ENCODE data around the gene SV2B.

SV2B gene

GRCh38 chr15:91209318-91209717, 109.3 kb downstream of the SV2B start:
- no peak for DNase-seq
- Histone ChIP-seq H3K4me1 (no peaks in the 10 kb centered on the region), H3K36me3 (no peaks in the 10 kb centered on the region), H3K9me3 (no peaks in the 10 kb centered on the region), H3K27me3 (peaks cover 12% of the 10 kb centered on the region), H3K4me3 (ENCODE audit: low read depth, low read length) (no peak overlapping the region)
- TF ChIP-seq, protein P1, sequence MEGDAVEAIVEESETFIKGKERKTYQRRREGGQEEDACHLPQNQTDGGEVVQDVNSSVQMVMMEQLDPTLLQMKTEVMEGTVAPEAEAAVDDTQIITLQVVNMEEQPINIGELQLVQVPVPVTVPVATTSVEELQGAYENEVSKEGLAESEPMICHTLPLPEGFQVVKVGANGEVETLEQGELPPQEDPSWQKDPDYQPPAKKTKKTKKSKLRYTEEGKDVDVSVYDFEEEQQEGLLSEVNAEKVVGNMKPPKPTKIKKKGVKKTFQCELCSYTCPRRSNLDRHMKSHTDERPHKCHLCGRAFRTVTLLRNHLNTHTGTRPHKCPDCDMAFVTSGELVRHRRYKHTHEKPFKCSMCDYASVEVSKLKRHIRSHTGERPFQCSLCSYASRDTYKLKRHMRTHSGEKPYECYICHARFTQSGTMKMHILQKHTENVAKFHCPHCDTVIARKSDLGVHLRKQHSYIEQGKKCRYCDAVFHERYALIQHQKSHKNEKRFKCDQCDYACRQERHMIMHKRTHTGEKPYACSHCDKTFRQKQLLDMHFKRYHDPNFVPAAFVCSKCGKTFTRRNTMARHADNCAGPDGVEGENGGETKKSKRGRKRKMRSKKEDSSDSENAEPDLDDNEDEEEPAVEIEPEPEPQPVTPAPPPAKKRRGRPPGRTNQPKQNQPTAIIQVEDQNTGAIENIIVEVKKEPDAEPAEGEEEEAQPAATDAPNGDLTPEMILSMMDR (IDR thresholded peaks at IDR 0.05; ENCODE audit: low read depth, low read length): no peak

DNA sequence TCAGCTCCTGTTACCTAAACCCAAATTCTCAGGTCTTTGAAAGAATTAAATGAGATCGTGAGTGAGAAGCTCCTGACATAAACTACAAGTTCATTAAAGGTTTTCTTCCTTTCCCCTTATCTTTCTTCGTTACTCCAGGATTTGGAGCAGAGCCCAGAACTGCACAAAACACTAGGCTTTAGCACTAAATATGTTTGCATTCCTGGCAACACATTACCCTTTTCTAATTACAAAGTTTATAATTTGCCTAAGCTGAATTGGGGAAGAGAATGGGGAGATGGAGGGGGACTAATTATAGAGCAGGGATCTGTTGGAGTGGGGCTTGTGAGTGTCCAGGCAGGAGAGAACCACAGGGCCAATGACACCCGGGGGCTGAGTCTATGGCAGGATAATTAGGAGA, 109.7 kb downstream of the SV2B start:
- Histone ChIP-seq H3K4me1 (no peaks in the 10 kb centered on the region), H3K36me3 (no peaks in the 10 kb centered on the region), H3K27me3 (peaks cover 10% of the 10 kb centered on the region), H3K9me3 (no peaks in the 10 kb centered on the region), H3K4me3 (ENCODE audit: low read depth, low read length) (no peak overlapping the region)
- TF ChIP-seq, protein P1 (IDR thresholded peaks at IDR 0.05; ENCODE audit: low read depth, low read length): no peak
- DNase-seq: no peak

GRCh38 chr15:91214675-91215590, 114.9 kb downstream of the SV2B start:
- no peaks in the 10 kb centered on the region for H3K4me1 ChIP-seq
- H3K36me3 ChIP-seq: no peaks in the 10 kb centered on the region
- no peaks in the 10 kb centered on the region for H3K9me3 ChIP-seq
- peaks cover 10% of the 10 kb centered on the region for H3K27me3 ChIP-seq
- TF ChIP-seq, protein P1 (IDR thresholded peaks at IDR 0.05; ENCODE audit: low read depth, low read length): no peak
- no peak overlapping the region for H3K4me3 ChIP-seq (ENCODE audit: low read depth, low read length)
- no peak for DNase-seq

DNA sequence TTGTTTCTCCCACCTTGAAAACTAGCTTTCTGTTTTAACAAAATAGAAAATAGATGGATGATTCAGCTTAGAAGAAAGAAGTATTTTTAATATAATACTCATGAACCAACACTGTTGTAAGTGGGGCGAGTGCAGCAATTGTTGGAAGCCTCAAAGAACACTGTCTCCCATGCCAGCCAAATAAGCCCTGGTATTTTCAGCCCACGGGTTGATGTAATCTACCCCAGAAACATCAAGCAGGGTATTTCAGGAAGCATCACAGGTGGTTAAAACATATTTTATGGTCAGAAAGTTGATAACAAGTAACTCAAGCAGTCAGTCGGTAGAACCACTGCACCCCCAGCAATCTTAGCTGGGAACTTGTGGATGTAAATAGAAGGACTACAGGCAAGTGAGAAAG, 115.9 kb downstream of the SV2B start:
- Histone ChIP-seq H3K36me3 (no peaks in the 10 kb centered on the region), H3K9me3 (no peaks in the 10 kb centered on the region), H3K27me3 (peaks cover 10% of the 10 kb centered on the region), H3K4me1 (no peaks in the 10 kb centered on the region), H3K4me3 (ENCODE audit: low read depth, low read length) (no peak overlapping the region)
- DNase-seq: no peak
- TF ChIP-seq, protein P1 (IDR thresholded peaks at IDR 0.05; ENCODE audit: low read depth, low read length): no peak

- Histone ChIP-seq H3K36me3 (no peaks in the 10 kb centered on the region), H3K9me3 (no peaks in the 10 kb centered on the region), H3K4me3 (ENCODE audit: low read depth, low read length) (no peak overlapping the region), H3K4me1 (no peaks in the 10 kb centered on the region), H3K27me3 (peaks cover 15% of the 10 kb centered on the region)
- DNase-seq: no peak
- TF ChIP-seq, protein P1 (IDR thresholded peaks at IDR 0.05; ENCODE audit: low read depth, low read length): no peak
These were observed 119.1 kb downstream of the SV2B start for GRCh38 chr15:91219206-91219605.

DNA sequence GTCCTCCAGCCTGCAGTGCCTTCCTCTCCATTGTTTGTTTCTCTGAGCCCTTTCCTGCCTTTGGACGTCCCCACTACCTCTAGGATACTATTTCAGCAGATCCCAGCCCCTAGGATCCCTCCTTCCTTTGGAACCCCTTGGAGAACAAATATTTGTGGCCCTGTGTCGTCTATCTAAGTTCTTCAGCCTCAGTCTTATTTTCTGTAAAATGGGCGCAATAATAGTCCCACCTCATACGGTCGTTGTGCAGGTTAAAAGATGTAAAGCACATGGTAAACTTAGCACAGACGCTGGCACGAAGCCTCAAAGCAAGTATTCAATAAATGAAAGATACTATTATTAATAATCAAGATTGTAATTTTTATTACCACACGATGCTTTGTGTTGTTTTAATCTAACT, 122.0 kb downstream of the SV2B start:
- H3K36me3 ChIP-seq: no peaks in the 10 kb centered on the region
- H3K4me3 ChIP-seq (ENCODE audit: low read depth, low read length): no peak overlapping the region
- no peaks in the 10 kb centered on the region for H3K4me1 ChIP-seq
- TF ChIP-seq, protein P1 (IDR thresholded peaks at IDR 0.05; ENCODE audit: low read depth, low read length): no peak
- H3K27me3 ChIP-seq: peaks cover 11% of the 10 kb centered on the region
- no peak for DNase-seq
- no peaks in the 10 kb centered on the region for H3K9me3 ChIP-seq

Data from BE2C (cell line).